Measurements from ENCODE around the gene CCT8.
"Not testable (repeated sequence)": the region's sequence is repeated elsewhere in the genome, so short reads cannot be mapped to it uniquely, and the experiment has no call there.

CCT8 gene

DNA sequence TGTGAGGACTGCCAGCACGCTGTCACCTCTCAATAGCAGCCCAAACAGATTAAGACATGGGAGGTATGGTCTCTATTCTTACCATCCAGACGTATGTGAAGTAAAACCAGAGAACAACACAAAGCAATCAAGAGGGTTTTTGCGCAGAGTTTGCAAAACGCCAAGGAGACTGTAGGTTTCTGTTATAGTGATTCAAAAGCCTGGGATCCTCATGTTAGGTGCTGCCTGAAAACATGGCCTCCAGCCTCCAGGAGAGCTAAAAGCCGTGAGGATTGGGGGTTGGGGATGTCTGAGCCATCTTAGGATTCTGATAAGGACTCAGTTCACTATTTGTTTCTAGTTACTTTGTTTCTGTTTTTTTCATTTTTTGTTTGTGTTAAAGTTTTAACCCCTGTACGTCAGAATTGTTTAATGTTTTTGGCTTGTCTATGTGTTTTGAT, 4.2 kb upstream of the CCT8 start:
- Histone ChIP-seq H3K36me3 (ENCODE audit: control insufficient read depth in 2 of 2, insufficient read depth in 2 of 2, low read length in 2 of 2) (no peaks in the 10 kb centered on the region), H3K4me3 (ENCODE audit: low read length in 2 of 2) (peak overlapping the region; percentile 60 to 76), H3K9me3 (ENCODE audit: control insufficient read depth in 2 of 2, low read length in 2 of 2) (no peaks in the 10 kb centered on the region), H3K9ac (ENCODE audit: low read depth in 1 of 2, low read length in 2 of 2) (peak overlapping the region; percentile 52 to 71), H3K27ac (ENCODE audit: low read depth in 2 of 2, low read length in 2 of 2) (peak overlapping the region; percentile 84 to 85), H3K4me1 (ENCODE audit: control insufficient read depth in 2 of 2, insufficient read depth in 2 of 2, low read length in 2 of 2) (peaks cover 2 to 4% of the 10 kb centered on the region in 2 donors), H3K27me3 (ENCODE audit: control insufficient read depth in 2 of 2, insufficient read depth in 2 of 2, low read length in 2 of 2) (no peaks in the 10 kb centered on the region)

DNA sequence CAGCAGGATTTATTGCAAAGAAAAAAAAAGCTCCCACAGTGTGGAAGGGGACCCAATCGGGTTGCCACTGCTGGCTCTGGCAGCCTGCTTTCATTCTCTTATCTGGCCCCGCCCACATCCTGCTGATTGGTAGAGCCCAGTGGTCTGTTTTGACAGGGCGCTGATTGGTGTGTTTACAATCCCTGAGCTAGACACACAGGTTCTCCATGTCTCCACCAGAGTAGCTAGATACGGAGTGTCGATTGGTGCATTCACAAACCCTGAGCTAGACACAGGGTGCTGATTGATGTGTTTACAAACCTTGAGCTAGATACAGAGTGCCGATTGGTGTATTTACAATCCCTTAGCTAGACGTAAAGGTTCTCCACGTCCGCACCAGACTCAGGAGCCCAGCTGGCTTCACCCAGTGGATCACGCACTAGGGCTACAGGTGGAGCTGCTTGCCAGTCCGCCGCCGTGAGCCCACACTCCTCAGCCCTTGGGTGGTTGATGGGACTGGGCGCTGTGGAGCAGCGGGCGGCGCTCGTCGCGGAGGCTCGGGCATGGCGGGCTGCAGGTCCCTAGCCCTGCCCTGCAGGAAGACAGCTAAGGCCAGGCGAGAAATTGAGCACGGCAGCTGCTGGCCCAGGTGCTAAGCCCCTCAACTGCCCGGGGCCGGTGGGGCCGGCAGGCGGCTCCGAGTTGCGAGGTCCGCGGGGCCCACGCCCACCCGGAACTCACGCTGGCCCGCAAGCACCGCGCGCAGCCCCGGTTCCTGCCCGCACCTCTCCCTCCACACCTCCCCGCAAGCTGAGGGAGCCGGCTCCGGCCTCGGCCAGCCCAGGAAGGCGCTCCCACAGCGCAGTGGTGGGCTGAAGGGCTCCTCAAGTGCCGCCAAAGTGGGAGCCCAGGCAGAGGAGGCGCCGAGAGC, 3.5 kb upstream of the CCT8 start:
- Histone ChIP-seq H3K27ac (ENCODE audit: low read depth in 2 of 2, low read length in 2 of 2) (peak overlapping the region; percentile 84 to 85), H3K4me3 (ENCODE audit: low read length in 2 of 2) (peak overlapping the region; percentile 60 to 76), H3K9ac (ENCODE audit: low read depth in 1 of 2, low read length in 2 of 2) (peak overlapping the region; percentile 65 to 71)
- not testable (repeated sequence) for H3K36me3 ChIP-seq (ENCODE audit: control insufficient read depth in 2 of 2, insufficient read depth in 2 of 2, low read length in 2 of 2); H3K9me3 ChIP-seq (ENCODE audit: control insufficient read depth in 2 of 2, low read length in 2 of 2); H3K4me1 ChIP-seq (ENCODE audit: control insufficient read depth in 2 of 2, insufficient read depth in 2 of 2, low read length in 2 of 2); H3K27me3 ChIP-seq (ENCODE audit: control insufficient read depth in 2 of 2, insufficient read depth in 2 of 2, low read length in 2 of 2)

GRCh38 chr21:29075706-29076466, 2.4 kb upstream of the CCT8 start:
- Histone ChIP-seq H3K36me3 (ENCODE audit: control insufficient read depth in 2 of 2, insufficient read depth in 2 of 2, low read length in 2 of 2) (no peaks in the 10 kb centered on the region), H3K9me3 (ENCODE audit: control insufficient read depth in 2 of 2, low read length in 2 of 2) (no peaks in the 10 kb centered on the region), H3K9ac (ENCODE audit: low read depth in 1 of 2, low read length in 2 of 2) (no peak overlapping the region)

DNA sequence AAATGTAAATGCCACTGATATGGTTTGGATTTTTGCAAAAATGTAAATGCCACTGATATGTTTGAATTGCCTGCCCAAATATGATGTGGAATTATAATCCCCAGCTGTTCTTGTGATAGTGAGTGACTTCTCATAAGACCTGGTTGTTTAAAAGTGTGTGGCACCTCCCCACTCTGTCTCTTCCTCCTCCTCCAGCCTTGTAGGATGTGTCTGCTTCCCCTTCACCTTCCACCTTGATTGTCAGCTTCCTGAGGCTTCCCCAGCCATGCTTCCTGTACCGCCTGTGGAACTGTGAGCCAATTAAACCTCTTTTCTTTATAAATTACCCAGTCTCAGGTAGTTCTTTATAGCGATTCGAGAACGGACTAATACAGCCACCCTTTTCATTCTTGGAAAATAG, 1.3 kb upstream of the CCT8 start:
- Histone ChIP-seq H3K4me1 (ENCODE audit: control insufficient read depth in 2 of 2, insufficient read depth in 2 of 2, low read length in 2 of 2) (peaks cover 10 to 16% of the 10 kb centered on the region in 2 donors), H3K27ac (ENCODE audit: low read depth in 2 of 2, low read length in 2 of 2) (no peak overlapping the region), H3K36me3 (ENCODE audit: control insufficient read depth in 2 of 2, insufficient read depth in 2 of 2, low read length in 2 of 2) (no peaks in the 10 kb centered on the region), H3K27me3 (ENCODE audit: control insufficient read depth in 2 of 2, insufficient read depth in 2 of 2, low read length in 2 of 2) (no peaks in the 10 kb centered on the region), H3K9ac (ENCODE audit: low read depth in 1 of 2, low read length in 2 of 2) (no peak overlapping the region), H3K4me3 (ENCODE audit: low read length in 2 of 2) (no peak overlapping the region), H3K9me3 (ENCODE audit: control insufficient read depth in 2 of 2, low read length in 2 of 2) (no peaks in the 10 kb centered on the region)

More at GRCh38 chr21:29075706-29076466, 2.4 kb upstream of the CCT8 start:
- peaks cover 10 to 16% of the 10 kb centered on the region in 2 donors for H3K4me1 ChIP-seq (ENCODE audit: control insufficient read depth in 2 of 2, insufficient read depth in 2 of 2, low read length in 2 of 2)
- peak overlapping the region; percentile 50 to 84 for H3K27ac ChIP-seq (ENCODE audit: low read depth in 2 of 2, low read length in 2 of 2)
- H3K4me3 ChIP-seq (ENCODE audit: low read length in 2 of 2): peak overlapping the region in 1 of 2 donors; percentile 76
- no peaks in the 10 kb centered on the region for H3K27me3 ChIP-seq (ENCODE audit: control insufficient read depth in 2 of 2, insufficient read depth in 2 of 2, low read length in 2 of 2)

GRCh38 chr21:29074007-29074376, 544 bp upstream of the CCT8 start:
- Histone ChIP-seq H3K36me3 (ENCODE audit: control insufficient read depth in 2 of 2, insufficient read depth in 2 of 2, low read length in 2 of 2) (peaks cover 0 to 6% of the 10 kb centered on the region in 2 donors), H3K4me1 (ENCODE audit: control insufficient read depth in 2 of 2, insufficient read depth in 2 of 2, low read length in 2 of 2) (peaks cover 10 to 14% of the 10 kb centered on the region in 2 donors), H3K9ac (ENCODE audit: low read depth in 1 of 2, low read length in 2 of 2) (peak overlapping the region; percentile 83 to 94), H3K4me3 (ENCODE audit: low read length in 2 of 2) (peak overlapping the region; percentile 92), H3K9me3 (ENCODE audit: control insufficient read depth in 2 of 2, low read length in 2 of 2) (no peaks in the 10 kb centered on the region), H3K27ac (ENCODE audit: low read depth in 2 of 2, low read length in 2 of 2) (peak overlapping the region; percentile 86 to 88), H3K27me3 (ENCODE audit: control insufficient read depth in 2 of 2, insufficient read depth in 2 of 2, low read length in 2 of 2) (no peaks in the 10 kb centered on the region)

DNA sequence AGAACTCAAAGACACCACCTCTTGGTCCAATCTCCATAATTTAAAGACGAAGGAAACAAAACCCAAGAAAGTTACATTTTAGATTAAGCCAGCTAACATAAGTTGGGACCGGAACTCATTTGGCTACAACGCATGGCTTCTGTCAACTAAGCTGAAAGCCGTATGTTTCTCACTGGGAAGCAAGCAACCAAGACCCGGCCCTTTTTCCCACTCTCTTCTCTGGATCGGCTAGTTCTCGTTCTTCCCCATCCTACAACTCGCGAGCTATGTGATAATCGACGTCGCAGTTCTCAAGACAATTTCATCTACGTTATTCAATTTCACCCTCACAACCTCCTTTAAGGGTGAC, 601 bp downstream of the CCT8 start:
- Histone ChIP-seq H3K4me1 (ENCODE audit: control insufficient read depth in 2 of 2, insufficient read depth in 2 of 2, low read length in 2 of 2) (peaks cover 10 to 12% of the 10 kb centered on the region in 2 donors), H3K27me3 (ENCODE audit: control insufficient read depth in 2 of 2, insufficient read depth in 2 of 2, low read length in 2 of 2) (no peaks in the 10 kb centered on the region), H3K36me3 (ENCODE audit: control insufficient read depth in 2 of 2, insufficient read depth in 2 of 2, low read length in 2 of 2) (peaks cover under 1 to 9% of the 10 kb centered on the region in 2 donors), H3K27ac (ENCODE audit: low read depth in 2 of 2, low read length in 2 of 2) (peak overlapping the region; percentile 81 to 89), H3K4me3 (ENCODE audit: low read length in 2 of 2) (peak overlapping the region; percentile 92), H3K9ac (ENCODE audit: low read depth in 1 of 2, low read length in 2 of 2) (peak overlapping the region; percentile 83 to 92), H3K9me3 (ENCODE audit: control insufficient read depth in 2 of 2, low read length in 2 of 2) (no peaks in the 10 kb centered on the region)

GRCh38 chr21:29064850-29065481, 8.5 kb downstream of the CCT8 start:
- Histone ChIP-seq H3K9ac (ENCODE audit: low read depth in 1 of 2, low read length in 2 of 2) (no peak overlapping the region), H3K36me3 (ENCODE audit: control insufficient read depth in 2 of 2, insufficient read depth in 2 of 2, low read length in 2 of 2) (peaks cover 69 to 77% of the 10 kb centered on the region in 2 donors), H3K27me3 (ENCODE audit: control insufficient read depth in 2 of 2, insufficient read depth in 2 of 2, low read length in 2 of 2) (no peaks in the 10 kb centered on the region), H3K4me1 (ENCODE audit: control insufficient read depth in 2 of 2, insufficient read depth in 2 of 2, low read length in 2 of 2) (no peaks in the 10 kb centered on the region), H3K4me3 (ENCODE audit: low read length in 2 of 2) (no peak overlapping the region), H3K27ac (ENCODE audit: low read depth in 2 of 2, low read length in 2 of 2) (peak overlapping the region in 1 of 2 donors; percentile 17), H3K9me3 (ENCODE audit: control insufficient read depth in 2 of 2, low read length in 2 of 2) (no peaks in the 10 kb centered on the region)

GRCh38 chr21:29056538-29057050, 16.9 kb downstream of the CCT8 start:
- no peaks in the 10 kb centered on the region for H3K27me3 ChIP-seq (ENCODE audit: control insufficient read depth in 2 of 2, insufficient read depth in 2 of 2, low read length in 2 of 2)
- H3K4me1 ChIP-seq (ENCODE audit: control insufficient read depth in 2 of 2, insufficient read depth in 2 of 2, low read length in 2 of 2): peaks cover 0 to 4% of the 10 kb centered on the region in 2 donors
- no peak overlapping the region for H3K4me3 ChIP-seq (ENCODE audit: low read length in 2 of 2)
- H3K9me3 ChIP-seq (ENCODE audit: control insufficient read depth in 2 of 2, low read length in 2 of 2): no peaks in the 10 kb centered on the region
- no peak overlapping the region for H3K27ac ChIP-seq (ENCODE audit: low read depth in 2 of 2, low read length in 2 of 2)
- H3K9ac ChIP-seq (ENCODE audit: low read depth in 1 of 2, low read length in 2 of 2): no peak overlapping the region
- peaks cover 56 to 74% of the 10 kb centered on the region in 2 donors for H3K36me3 ChIP-seq (ENCODE audit: control insufficient read depth in 2 of 2, insufficient read depth in 2 of 2, low read length in 2 of 2)

DNA sequence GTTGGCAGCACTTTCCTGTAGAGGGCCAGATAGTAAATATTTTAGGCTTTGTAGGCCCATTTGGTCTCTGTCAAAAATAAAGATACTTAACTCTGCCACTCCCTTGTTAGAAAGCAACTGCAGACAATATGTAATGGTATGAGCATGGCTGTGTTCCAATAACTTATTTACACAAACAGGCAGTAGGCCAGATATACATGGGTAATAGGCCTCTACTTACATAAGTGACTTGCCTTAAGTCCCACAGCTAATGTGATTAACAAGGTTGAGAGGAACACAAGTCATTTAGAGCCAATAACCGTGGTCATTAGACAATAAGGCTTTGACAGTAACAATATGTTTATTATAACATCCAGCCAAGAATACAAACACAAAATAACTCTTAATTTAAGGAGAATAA, 17.4 kb downstream of the CCT8 start:
- Histone ChIP-seq H3K4me3 (ENCODE audit: low read length in 2 of 2) (no peak overlapping the region), H3K9me3 (ENCODE audit: control insufficient read depth in 2 of 2, low read length in 2 of 2) (no peaks in the 10 kb centered on the region), H3K36me3 (ENCODE audit: control insufficient read depth in 2 of 2, insufficient read depth in 2 of 2, low read length in 2 of 2) (peaks cover 56 to 72% of the 10 kb centered on the region in 2 donors), H3K27me3 (ENCODE audit: control insufficient read depth in 2 of 2, insufficient read depth in 2 of 2, low read length in 2 of 2) (no peaks in the 10 kb centered on the region), H3K9ac (ENCODE audit: low read depth in 1 of 2, low read length in 2 of 2) (no peak overlapping the region), H3K27ac (ENCODE audit: low read depth in 2 of 2, low read length in 2 of 2) (no peak overlapping the region), H3K4me1 (ENCODE audit: control insufficient read depth in 2 of 2, insufficient read depth in 2 of 2, low read length in 2 of 2) (peaks cover 0 to 4% of the 10 kb centered on the region in 2 donors)

Data from mucosa of rectum (tissue), 2 donors.